IMR-90 (cell line): ENCODE measurements around the gene NADSYN1.

Experiments
- CHD1 ChIP-seq: IDR thresholded peaks from 2 replicates; pipeline ENCODE4 v1.6.1; 2012; ENCODE audit warnings: low read depth, low read length, improper control_type of control experiment
- CTCF ChIP-seq: conservative IDR thresholded peaks from 2 replicates; pipeline ENCODE4 v1.5.1; 2012; ENCODE audit warnings: mild to moderate bottlenecking, low read depth, low read length, improper control_type of control experiment
- ELK1 ChIP-seq: fragments of 150-350 bp; IDR thresholded peaks from 2 replicates; pipeline ENCODE4 v1.6.1; 2016; ENCODE audit warnings: low read depth, mild to moderate bottlenecking, low read length, moderate library complexity, borderline replicate concordance
- MAZ ChIP-seq: IDR thresholded peaks from 2 replicates; pipeline ENCODE4 v1.6.1; 2012; ENCODE audit warnings: low read depth, mild to moderate bottlenecking, low read length, improper control_type of control experiment, moderate library complexity, borderline replicate concordance
- MXI1 ChIP-seq: IDR thresholded peaks from 2 replicates; pipeline ENCODE4 v1.6.1; 2012; ENCODE audit warnings: low read depth, mild to moderate bottlenecking, low read length, moderate library complexity, borderline replicate concordance
- POLR2A ChIP-seq: IDR thresholded peaks from 2 replicates; pipeline ENCODE4 v1.6.1; 2012; ENCODE audit warnings: mild to moderate bottlenecking, low read depth, low read length
- RAD21 ChIP-seq: IDR thresholded peaks from 2 replicates; pipeline ENCODE4 v1.6.1; 2012; ENCODE audit warnings: low read length, improper control_type of control experiment
- SMC3 ChIP-seq: fragments of 150-350 bp; IDR thresholded peaks from 2 replicates; pipeline ENCODE4 v1.6.1; 2016; ENCODE audit warnings: low read depth, mild to moderate bottlenecking, antibody characterized with exemption, low read length, moderate library complexity
- USF2 ChIP-seq: fragments of 150-350 bp; IDR thresholded peaks from 2 replicates; pipeline ENCODE4 v1.6.1; 2017; ENCODE audit warnings: mild to moderate bottlenecking, antibody characterized with exemption, low read length, low read depth

GRCh38 chr11:71423181-71423790 lies 29.7 kb upstream of the NADSYN1 start:
- TF ChIP-seq CTCF (no peak), POLR2A (no peak), CHD1 (no peak), MXI1 (no peak), RAD21 (no peak), SMC3 (no peak), MAZ (no peak), ELK1 (no peak), USF2 (no peak)
